Measurements from ENCODE around the gene SPINT3.

Gene SPINT3

GRCh38 chr20:45502561-45502960 lies 12.9 kb downstream of the SPINT3 start:
- TF ChIP-seq CTCF (IDR thresholded peaks at IDR 0.05; ENCODE audit: insufficient read depth, low read length, poor library complexity, severe bottlenecking): no peak
- Histone ChIP-seq H3K36me3 (ENCODE audit: control insufficient read depth, insufficient read depth, low read length) (no peaks in the 10 kb centered on the region), H3K4me3 (replicated peaks; ENCODE audit: low read depth, low read length) (no peak overlapping the region), H3K27me3 (replicated peaks; ENCODE audit: control insufficient read depth, insufficient read depth, low read length) (no peaks in the 10 kb centered on the region; the same call in none of the 2 replicates)
- DNase-seq (ENCODE audit: extremely low read depth, insufficient read length): no peak

GRCh38 chr20:45501600-45501999 lies 13.8 kb downstream of the SPINT3 start:
- no peaks in the 10 kb centered on the region; the same call in none of the 2 replicates for H3K27me3 ChIP-seq (replicated peaks; ENCODE audit: control insufficient read depth, insufficient read depth, low read length)
- H3K4me3 ChIP-seq (replicated peaks; ENCODE audit: low read depth, low read length): no peak overlapping the region
- TF ChIP-seq CTCF (IDR thresholded peaks at IDR 0.05; ENCODE audit: insufficient read depth, low read length, poor library complexity, severe bottlenecking): no peak
- H3K36me3 ChIP-seq (ENCODE audit: control insufficient read depth, insufficient read depth, low read length): no peaks in the 10 kb centered on the region
- DNase-seq (ENCODE audit: extremely low read depth, insufficient read length): no peak

DNA sequence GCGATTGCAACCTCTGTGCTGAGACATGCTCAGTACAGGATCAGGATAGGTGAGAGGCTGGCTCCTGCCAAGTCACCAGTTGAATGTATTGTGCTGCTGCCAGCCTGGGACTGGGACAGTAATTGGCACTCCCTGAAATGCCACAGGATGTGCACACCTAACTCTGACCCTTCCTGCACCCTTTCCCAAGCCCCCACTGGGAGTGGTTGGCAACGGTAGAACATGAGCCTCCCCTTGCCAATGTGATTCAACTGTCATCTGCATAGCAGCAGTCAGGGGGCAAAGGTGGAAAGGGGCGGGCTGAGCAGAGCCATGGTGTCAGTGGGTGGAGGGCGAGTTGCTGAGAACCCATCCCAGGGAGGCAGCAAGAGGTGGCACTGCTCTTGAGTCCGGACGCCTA lies 15.4 kb downstream of the SPINT3 start:
- no peak overlapping the region for H3K4me3 ChIP-seq (replicated peaks; ENCODE audit: low read depth, low read length)
- TF ChIP-seq CTCF (IDR thresholded peaks at IDR 0.05; ENCODE audit: insufficient read depth, low read length, poor library complexity, severe bottlenecking): no peak
- no peaks in the 10 kb centered on the region for H3K36me3 ChIP-seq (ENCODE audit: control insufficient read depth, insufficient read depth, low read length)
- no peak for DNase-seq (ENCODE audit: extremely low read depth, insufficient read length)
- H3K27me3 ChIP-seq (replicated peaks; ENCODE audit: control insufficient read depth, insufficient read depth, low read length): no peaks in the 10 kb centered on the region; the same call in none of the 2 replicates

GRCh38 chr20:45497971-45498494 lies 17.4 kb downstream of the SPINT3 start:
- Histone ChIP-seq H3K27me3 (replicated peaks; ENCODE audit: control insufficient read depth, insufficient read depth, low read length) (no peaks in the 10 kb centered on the region; the same call in none of the 2 replicates), H3K36me3 (ENCODE audit: control insufficient read depth, insufficient read depth, low read length) (no peaks in the 10 kb centered on the region), H3K4me3 (replicated peaks; ENCODE audit: low read depth, low read length) (no peak overlapping the region)
- DNase-seq (ENCODE audit: extremely low read depth, insufficient read length): no peak
- TF ChIP-seq CTCF (IDR thresholded peaks at IDR 0.05; ENCODE audit: insufficient read depth, low read length, poor library complexity, severe bottlenecking): no peak

GRCh38 chr20:45496166-45496565 lies 19.3 kb downstream of the SPINT3 start:
- no peak for TF ChIP-seq CTCF (IDR thresholded peaks at IDR 0.05; ENCODE audit: insufficient read depth, low read length, poor library complexity, severe bottlenecking)
- no peaks in the 10 kb centered on the region; the same call in none of the 2 replicates for H3K27me3 ChIP-seq (replicated peaks; ENCODE audit: control insufficient read depth, insufficient read depth, low read length)

DNA sequence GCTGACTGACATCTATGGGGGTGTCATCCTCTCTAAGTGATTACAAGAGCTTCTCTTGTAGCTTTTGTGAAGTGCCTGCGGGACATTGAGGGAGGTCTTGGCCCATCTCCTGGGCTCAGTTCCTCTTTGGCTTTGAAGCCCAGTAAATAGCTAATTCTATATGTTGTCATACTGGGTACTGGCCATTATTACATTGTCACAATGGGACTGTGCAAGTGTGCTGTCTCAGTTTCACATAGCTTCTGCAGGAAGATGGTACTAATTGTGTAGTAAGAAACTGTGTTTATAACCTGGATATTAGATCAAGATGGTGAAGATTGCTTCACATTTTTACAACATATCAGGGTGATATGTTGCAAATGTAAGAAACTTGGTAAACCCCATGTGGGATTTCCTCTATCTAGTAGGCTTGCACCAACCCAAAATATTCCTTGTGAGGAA lies 19.9 kb downstream of the SPINT3 start:
- no peak for TF ChIP-seq CTCF (IDR thresholded peaks at IDR 0.05; ENCODE audit: insufficient read depth, low read length, poor library complexity, severe bottlenecking)
- Histone ChIP-seq H3K27me3 (replicated peaks; ENCODE audit: control insufficient read depth, insufficient read depth, low read length) (no peaks in the 10 kb centered on the region; the same call in none of the 2 replicates), H3K4me3 (replicated peaks; ENCODE audit: low read depth, low read length) (no peak overlapping the region), H3K36me3 (ENCODE audit: control insufficient read depth, insufficient read depth, low read length) (no peaks in the 10 kb centered on the region)
- DNase-seq (ENCODE audit: extremely low read depth, insufficient read length): no peak

More at GRCh38 chr20:45496166-45496565, 19.3 kb downstream of the SPINT3 start:
- no peak for DNase-seq (ENCODE audit: extremely low read depth, insufficient read length)
- H3K4me3 ChIP-seq (replicated peaks; ENCODE audit: low read depth, low read length): no peak overlapping the region
- no peaks in the 10 kb centered on the region for H3K36me3 ChIP-seq (ENCODE audit: control insufficient read depth, insufficient read depth, low read length)

Data from GM06990 (cell line).